H1 (cell line): ENCODE data around the gene PURA. TPM values are rescaled to one million over a fixed set of nuclear protein-coding genes. Genes with fewer than 3 reads are reported as not detected.

Experiments
- CTCF ChIA-PET: fragments of 300-600 bp; sonication (Branson Sonifier 250); formaldehyde crosslinking; loops from one replicate; lab custom pipeline; 2021; ENCODE audit not compliant: partially characterized antibody; lab: Charles Lee
- POLR2A ChIA-PET: fragments of 300-600 bp; sonication (Branson Sonifier 250); formaldehyde crosslinking; loops from one replicate; lab custom pipeline; 2021; ENCODE audit warnings: inconsistent platforms; ENCODE audit not compliant: partially characterized antibody; lab: Charles Lee
- DNase-seq, 2 experiments: peaks; one replicate each; pipeline versions ENCODE4 v3.0.0 to v3.0.0-alpha.2; 2010 to 2022; ENCODE audit warnings: low spot score in 2 of 2, low read depth in 1 of 2, mixed read lengths in 1 of 2
- FAIRE-seq: peaks from 2 replicates; lab custom pipeline; 2011; peaks lifted over from hg19 to GRCh38; lab: Jason Lieb, UNC
- H2AFZ ChIP-seq: 2 replicates; pipeline ENCODE4 v1.8.1; 2012; ENCODE audit warnings: low read length, inconsistent platforms
- H2AK5ac ChIP-seq: 2 replicates; pipeline ENCODE4 v1.6.1; 2013; ENCODE audit warnings: low read depth, low read length
- H2BK120ac ChIP-seq: replicated peaks from 2 replicates; pipeline ENCODE3; 2013; ENCODE audit warnings: low read depth, low read length, inconsistent platforms
- H2BK12ac ChIP-seq: 2 replicates; pipeline ENCODE4 v1.6.1; 2013; ENCODE audit warnings: low read depth, low read length
- H2BK15ac ChIP-seq: 2 replicates; pipeline ENCODE4 v1.6.1; 2013; ENCODE audit warnings: low read length
- H2BK20ac ChIP-seq: 2 replicates; pipeline ENCODE4 v1.6.1; 2013; ENCODE audit warnings: low read length
- H2BK5ac ChIP-seq: 2 replicates; pipeline ENCODE4 v1.6.1; 2013; ENCODE audit warnings: low read depth, low read length
- H3K14ac ChIP-seq: 2 replicates; pipeline ENCODE4 v1.6.1; 2013; ENCODE audit warnings: inconsistent platforms; ENCODE audit not compliant: insufficient read length
- H3K18ac ChIP-seq: 2 replicates; pipeline ENCODE4 v1.6.1; 2013; ENCODE audit warnings: low read length; ENCODE audit errors: extremely low read depth
- H3K23ac ChIP-seq: 2 replicates; pipeline ENCODE4 v1.6.1; 2013; ENCODE audit warnings: inconsistent platforms; ENCODE audit not compliant: insufficient read length
- H3K23me2 ChIP-seq: 2 replicates; pipeline ENCODE4 v1.6.1; 2013; ENCODE audit warnings: low read depth, low read length
- H3K27ac ChIP-seq: 2 replicates; pipeline ENCODE4 v1.6.1; 2011; ENCODE audit warnings: low read depth, low read length, inconsistent platforms
- H3K27me3 ChIP-seq, 4 experiments: replicated peaks in 1 of 4; 1 replicate in 1 of 4; 2 replicates in 3 of 4; pipeline versions ENCODE4 v1.6.1 to v1.8.1; 2011 to 2013; ENCODE audit warnings: low read length in 3 of 4, mild to moderate bottlenecking in 3 of 4, inconsistent platforms in 2 of 4, mixed read lengths in 2 of 4, moderate library complexity in 1 of 4; ENCODE audit not compliant: control insufficient read depth in 3 of 4, insufficient read depth in 3 of 4; ENCODE audit errors: extremely low read depth in 1 of 4
- H3K36me3 ChIP-seq, 4 experiments: 2 replicates each; pipeline versions ENCODE4 v1.6.1 to v1.8.1; 2011 to 2013; ENCODE audit warnings: mild to moderate bottlenecking in 4 of 4, low read length in 3 of 4, moderate library complexity in 2 of 4, control low read depth in 1 of 4, inconsistent platforms in 1 of 4; ENCODE audit not compliant: insufficient read depth in 4 of 4, control insufficient read depth in 2 of 4
- H3K4ac ChIP-seq: replicated peaks from 2 replicates; pipeline ENCODE3; 2013; ENCODE audit warnings: low read length, low read depth, mixed read lengths, inconsistent platforms; ENCODE audit not compliant: insufficient read length
- H3K4me1 ChIP-seq, 4 experiments: replicated peaks in 1 of 4; 1 replicate in 1 of 4; 2 replicates in 3 of 4; pipeline versions ENCODE4 v1.6.1 to v1.8.1; 2011 to 2013; ENCODE audit warnings: low read length in 3 of 4, inconsistent platforms in 2 of 4, mixed read lengths in 1 of 4; ENCODE audit not compliant: insufficient read depth in 4 of 4, control insufficient read depth in 3 of 4
- H3K4me2 ChIP-seq, 2 experiments: 2 replicates each; pipeline versions ENCODE4 v1.6.1 to v1.8.1; 2011 to 2013; ENCODE audit warnings: low read depth in 2 of 2, low read length in 2 of 2, control low read depth in 1 of 2, inconsistent platforms in 1 of 2, mild to moderate bottlenecking in 1 of 2; ENCODE audit not compliant: insufficient read depth in 1 of 2
- H3K4me3 ChIP-seq, 4 experiments: fragments of 200-600, 300-600 bp in 1 of 4; sonication (generic), shearing (Covaris generic), sonication (Bioruptor Twin) in 1 of 4; 2 replicates each; pipeline versions ENCODE4 v1.5.1 to v1.8.1; 2011 to 2016; ENCODE audit warnings: low read length in 4 of 4, low read depth in 3 of 4, control low read depth in 2 of 4, inconsistent platforms in 2 of 4, mild to moderate bottlenecking in 2 of 4, mixed read lengths in 1 of 4, moderate library complexity in 1 of 4; ENCODE audit not compliant: insufficient read depth in 2 of 4; ENCODE audit errors: extremely low read depth in 1 of 4
- H3K56ac ChIP-seq: replicated peaks from 2 replicates; pipeline ENCODE3; 2013; ENCODE audit warnings: low read depth, mild to moderate bottlenecking, mixed read lengths, low read length, inconsistent platforms; ENCODE audit not compliant: insufficient read length
- H3K79me1 ChIP-seq: 2 replicates; pipeline ENCODE4 v1.6.1; 2013; ENCODE audit warnings: low read depth, low read length, control low read depth
- H3K79me2 ChIP-seq, 2 experiments: 2 replicates each; pipeline versions ENCODE4 v1.6.1 to v1.8.1; 2012 to 2013; ENCODE audit warnings: low read length in 2 of 2, mild to moderate bottlenecking in 2 of 2, inconsistent platforms in 1 of 2; ENCODE audit not compliant: insufficient read depth in 2 of 2, control insufficient read depth in 1 of 2
- H3K9ac ChIP-seq, 4 experiments: replicated peaks in 1 of 4; 1 replicate in 1 of 4; 2 replicates in 3 of 4; pipeline versions ENCODE4 v1.6.1 to v1.8.1; 2011 to 2013; ENCODE audit warnings: low read depth in 3 of 4, low read length in 3 of 4, control low read depth in 2 of 4, mild to moderate bottlenecking in 2 of 4, moderate library complexity in 2 of 4, inconsistent platforms in 1 of 4; ENCODE audit errors: extremely low read depth in 1 of 4
- H3K9me3 ChIP-seq, 2 experiments: 2 replicates each; pipeline versions ENCODE4 v1.6.1 to v1.8.1; 2012 to 2013; ENCODE audit warnings: mild to moderate bottlenecking in 2 of 2, moderate library complexity in 2 of 2, control low read depth in 1 of 2, inconsistent platforms in 1 of 2, low read depth in 1 of 2, low read length in 1 of 2, mixed read lengths in 1 of 2; ENCODE audit not compliant: insufficient read depth in 2 of 2
- H4K20me1 ChIP-seq, 2 experiments: replicated peaks in 1 of 2; 2 replicates each; pipeline versions ENCODE3 to v1.8.1; 2011 to 2013; ENCODE audit warnings: inconsistent platforms in 2 of 2, low read length in 2 of 2, mild to moderate bottlenecking in 1 of 2; ENCODE audit not compliant: insufficient read depth in 2 of 2, control insufficient read depth in 1 of 2
- H4K5ac ChIP-seq: 2 replicates; pipeline ENCODE4 v1.6.1; 2013; ENCODE audit warnings: low read length, low read depth, mixed read lengths, inconsistent platforms; ENCODE audit not compliant: insufficient read length
- H4K8ac ChIP-seq: 2 replicates; pipeline ENCODE4 v1.8.0; 2013; ENCODE audit warnings: mild to moderate bottlenecking, moderate library complexity, low read length, inconsistent platforms; ENCODE audit not compliant: insufficient read depth; ENCODE audit errors: extremely low read depth
- H4K91ac ChIP-seq: replicated peaks from 2 replicates; pipeline ENCODE3; 2013; ENCODE audit warnings: low read length, mixed read lengths, inconsistent platforms; ENCODE audit not compliant: insufficient read length
- ASH2L ChIP-seq: fragments of 200-600, 300-600 bp; sonication (generic); IDR thresholded peaks from one replicate; pipeline ENCODE4 v1.7.1; 2017; ENCODE audit warnings: low read length
- TEAD4 ChIP-seq: IDR thresholded peaks from 2 replicates; pipeline ENCODE4 v1.6.1; 2012; ENCODE audit warnings: low read depth, low read length, inconsistent platforms, mixed read lengths
- WGBS, 2 experiments: shearing (Covaris generic) in 1 of 2; methylation state at CpG; one replicate each; pipeline versions ENCODE4 v1.1.6 to v1.1.7; 2013 to 2015; ENCODE audit warnings: low lambda C conversion rate in 2 of 2, mixed read lengths in 2 of 2, inconsistent platforms in 1 of 2, low coverage in 1 of 2, missing lambda C conversion rate in 1 of 2; ENCODE audit not compliant: insufficient replicate concordance in 2 of 2, insufficient coverage in 1 of 2, insufficient read length in 1 of 2; ENCODE audit errors: extremely low coverage in 1 of 2, missing lambda C conversion rate in 1 of 2; 5-methylcytosine and 5-hydroxymethylcytosine counted together
- polyA plus RNA-seq, 7 experiments: library from polyadenylated mRNA; depleted of rRNA in 3 of 7; stranded (reverse) in 5 of 7; unstranded in 2 of 7; fragments of >200 nt in 5 of 7; fragments of 200-250 nt in 2 of 7; gene quantifications; 1 replicate in 5 of 7; 2 replicates in 1 of 7; 4 replicates in 1 of 7; pipeline versions ENCODE4 v1.2.1 to v1.2.3, GENCODE V29; 2011 to 2013; ENCODE audit warnings: missing spikeins in 2 of 7, mixed read lengths in 2 of 7
- total RNA-seq: library from RNA; stranded (reverse); fragmentation: NEBNext Ultra II Directional; extraction: Animal tissue kit (Norgen Biotek cat#: 25700); gene quantifications from 2 replicates; pipeline ENCODE4 v1.2.1, GENCODE V29; 2021

Gene PURA
- total and polyA plus RNA-seq, 2 of the 8 experiments (the other 6 are each of a cell fraction or from before 2014, with no cell fraction given): 0.98 to 2.1 TPM

DNA sequence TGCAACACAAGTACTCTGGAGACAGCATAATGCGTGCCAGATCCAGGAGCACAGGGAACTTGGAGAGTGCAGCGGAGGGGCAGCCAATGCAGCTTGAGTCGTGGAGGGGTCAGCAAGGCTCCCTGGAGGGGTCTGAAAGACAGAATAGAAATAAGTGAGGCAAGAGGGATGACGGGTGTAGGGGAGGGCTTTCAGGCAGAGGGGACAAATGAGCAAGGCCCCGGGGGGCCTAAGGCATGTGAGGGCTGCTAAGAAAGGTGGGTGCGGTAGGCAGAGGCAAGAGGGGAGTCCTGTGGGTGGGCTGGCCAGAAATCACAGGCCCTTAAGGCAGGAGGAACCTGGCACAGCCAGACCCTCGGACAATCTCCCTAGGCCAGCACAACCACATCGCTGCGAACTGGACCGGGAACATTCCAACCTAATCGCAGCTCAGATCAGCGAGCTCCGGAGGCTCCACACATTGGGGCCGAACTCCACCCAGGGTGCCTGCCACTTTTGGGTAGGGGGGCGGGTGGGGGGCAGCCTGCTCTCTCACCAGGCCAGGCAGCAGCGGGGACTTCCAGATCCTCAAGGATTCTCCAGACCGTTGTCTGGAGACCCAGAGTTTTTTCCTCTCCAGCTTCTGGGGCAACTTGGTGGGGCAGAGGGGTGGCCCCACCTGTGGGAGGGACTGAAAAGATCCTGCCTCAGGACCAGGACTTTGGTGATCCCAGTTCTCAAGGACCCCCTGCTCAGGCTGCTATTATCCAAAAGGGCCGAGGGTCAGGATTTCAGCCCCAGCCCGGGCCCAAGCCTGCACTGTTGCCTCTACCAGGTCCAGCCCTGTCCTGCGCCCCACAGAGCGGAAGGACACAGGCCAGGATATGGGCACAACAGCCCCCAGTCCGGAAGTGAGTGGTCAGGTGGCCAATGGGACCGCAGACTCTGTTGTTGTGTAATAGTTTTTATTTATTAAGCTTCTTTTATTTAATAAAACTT, 38.4 kb downstream of the PURA start:
- peak overlapping the region in 1 of 2 experiments; percentile 46; a peak in 2 of 4 replicates for H3K4me2 ChIP-seq
- H4K20me1 ChIP-seq: no peaks in the 10 kb centered on the region
- no peak overlapping the region for H2BK120ac ChIP-seq
- H4K8ac ChIP-seq: no peak overlapping the region
- H3K23me2 ChIP-seq: peaks cover under 1% of the 10 kb centered on the region; the same call in 1 of the 2 replicates
- H3K9ac ChIP-seq: no peak overlapping the region; a peak in 1 of 7 replicates
- peak overlapping the region; percentile 33; the same call in 1 of the 2 replicates for H2AK5ac ChIP-seq
- TF ChIP-seq ASH2L (no peak), TEAD4 (peak; percentile 17; the same call in 1 of the 2 replicates)
- H2BK20ac ChIP-seq: no peak overlapping the region; the same call in 1 of the 2 replicates
- H3K18ac ChIP-seq: 0 out of 2 replicates have a peak overlapping the region, but pooled peaks have one; percentile 38
- H3K4ac ChIP-seq: no peak overlapping the region
- no peaks in the 10 kb centered on the region for H3K79me2 ChIP-seq
- peak overlapping the region; percentile 68; the same call in 1 of the 2 replicates for H2BK12ac ChIP-seq
- no peak overlapping the region for H4K91ac ChIP-seq
- 59% methylated on average over 23 of the region's 23 CpGs; no CpG with 5 or more reads in 1 of the 2 experiments for WGBS, 2 experiments
- CTCF ChIA-PET: interaction anchor here (0.7 to 10.1 kb wide), 12 partner anchors 7 to 364 kb away, joined by 3 to 118 read pairs (median 6); no protein-coding TSS in a partner anchor
- H3K27me3 ChIP-seq: peaks cover 8 to 30% (median 21%) of the 10 kb centered on the region in 4 experiments
- H2BK5ac ChIP-seq: no peak overlapping the region
- no peak overlapping the region for H3K14ac ChIP-seq
- H3K27ac ChIP-seq: no peak overlapping the region
- POLR2A ChIA-PET: interaction anchor here (0.7 to 5.2 kb wide), 4 partner anchors 8 to 44 kb away, joined by 3 to 19 read pairs (median 4); partner anchors contain the start of gene CYSTM1
- H2AFZ ChIP-seq: no peak overlapping the region
- H3K79me1 ChIP-seq: no peaks in the 10 kb centered on the region
- H3K4me3 ChIP-seq: peak overlapping the region in 1 of 4 experiments; percentile 14; a peak in 1 of 8 replicates
- no peak overlapping the region for H4K5ac ChIP-seq
- H3K56ac ChIP-seq: no peak overlapping the region
- no peak overlapping the region for H3K23ac ChIP-seq
- H3K4me1 ChIP-seq: peaks cover 6 to 24% (median 18%) of the 10 kb centered on the region in 4 experiments
- no peak for DNase-seq
- H3K9me3 ChIP-seq: no peaks in the 10 kb centered on the region
- no peaks in the 10 kb centered on the region for H3K36me3 ChIP-seq
- H2BK15ac ChIP-seq: peak overlapping the region; percentile 99
- no peak for FAIRE-seq
